Skin epidermis (tissue), 12 donors: ENCODE measurements around the gene CYP26C1.
A peak's percentile ranks its signal among the peaks of the same experiment; 100 is the strongest.

Experiments
- H3K27ac ChIP-seq, 21 experiments: fragments of 200-600 bp; sonication (generic) in 11 of 21; one replicate each; pipeline ENCODE4 v1.5.0; 2020; ENCODE audit warnings: mild to moderate bottlenecking in 3 of 21, inconsistent platforms in 2 of 21, moderate library complexity in 2 of 21
- H3K4me3 ChIP-seq, 7 experiments: fragments of 200-600 bp; sonication (generic) in 2 of 7; one replicate each; pipeline ENCODE4 v1.5.0; 2020; ENCODE audit warnings: inconsistent platforms in 2 of 7, mild to moderate bottlenecking in 2 of 7, moderate library complexity in 1 of 7

CYP26C1 gene

GRCh38 chr10:93063977-93064660 lies 3.5 kb downstream of the CYP26C1 start:
- Histone ChIP-seq H3K4me3 (no peak overlapping the region), H3K27ac (no peak overlapping the region)

DNA sequence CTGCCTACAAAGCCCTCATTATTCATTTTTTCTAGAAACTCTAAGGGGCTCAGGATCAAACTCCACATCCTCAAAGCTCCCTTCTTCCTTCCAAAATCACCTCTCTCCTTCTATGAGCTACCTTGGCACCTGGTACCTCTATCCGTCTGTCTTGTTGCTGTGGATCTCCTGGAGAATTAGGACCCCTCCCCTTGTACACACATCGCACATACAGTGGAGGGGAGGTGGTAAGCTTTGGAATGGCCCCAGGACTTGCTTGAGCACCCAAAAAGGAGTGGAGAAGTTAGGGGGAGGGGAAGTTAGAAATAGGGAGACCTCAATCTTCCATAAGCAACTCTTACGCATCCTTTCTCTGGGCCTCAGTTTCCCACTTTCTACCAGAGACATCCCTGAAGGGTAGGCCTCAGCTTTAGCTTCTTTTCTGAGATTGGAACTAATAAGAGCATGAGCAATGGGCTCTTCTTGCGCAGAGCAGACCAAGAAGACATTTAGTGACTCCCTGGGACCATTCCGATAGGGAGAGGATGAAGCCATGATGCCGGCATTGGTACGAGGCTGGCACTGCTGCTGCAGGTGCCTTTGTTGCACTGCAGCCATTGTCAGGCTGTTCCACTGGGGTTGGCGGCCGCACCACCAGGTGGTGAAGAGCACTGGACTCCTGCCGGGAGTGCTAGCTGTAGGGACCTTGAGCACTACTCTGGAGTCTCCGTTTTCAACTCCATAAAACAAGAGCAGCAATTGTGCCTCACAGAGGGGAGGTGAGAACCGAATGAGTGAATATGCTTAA lies 4.5 kb downstream of the CYP26C1 start:
- H3K27ac ChIP-seq, result no peak overlapping the region
- H3K4me3 ChIP-seq, result no peak overlapping the region

GRCh38 chr10:93065675-93066543 lies 5.3 kb downstream of the CYP26C1 start:
- Histone ChIP-seq H3K27ac (no peak overlapping the region), H3K4me3 (no peak overlapping the region)

GRCh38 chr10:93066544-93066913 lies 5.9 kb downstream of the CYP26C1 start:
- Histone ChIP-seq H3K4me3 (no peak overlapping the region), H3K27ac (no peak overlapping the region)

GRCh38 chr10:93067443-93068365 lies 7.1 kb downstream of the CYP26C1 start:
- H3K4me3 ChIP-seq, result no peak overlapping the region
- no peak overlapping the region for H3K27ac ChIP-seq

DNA sequence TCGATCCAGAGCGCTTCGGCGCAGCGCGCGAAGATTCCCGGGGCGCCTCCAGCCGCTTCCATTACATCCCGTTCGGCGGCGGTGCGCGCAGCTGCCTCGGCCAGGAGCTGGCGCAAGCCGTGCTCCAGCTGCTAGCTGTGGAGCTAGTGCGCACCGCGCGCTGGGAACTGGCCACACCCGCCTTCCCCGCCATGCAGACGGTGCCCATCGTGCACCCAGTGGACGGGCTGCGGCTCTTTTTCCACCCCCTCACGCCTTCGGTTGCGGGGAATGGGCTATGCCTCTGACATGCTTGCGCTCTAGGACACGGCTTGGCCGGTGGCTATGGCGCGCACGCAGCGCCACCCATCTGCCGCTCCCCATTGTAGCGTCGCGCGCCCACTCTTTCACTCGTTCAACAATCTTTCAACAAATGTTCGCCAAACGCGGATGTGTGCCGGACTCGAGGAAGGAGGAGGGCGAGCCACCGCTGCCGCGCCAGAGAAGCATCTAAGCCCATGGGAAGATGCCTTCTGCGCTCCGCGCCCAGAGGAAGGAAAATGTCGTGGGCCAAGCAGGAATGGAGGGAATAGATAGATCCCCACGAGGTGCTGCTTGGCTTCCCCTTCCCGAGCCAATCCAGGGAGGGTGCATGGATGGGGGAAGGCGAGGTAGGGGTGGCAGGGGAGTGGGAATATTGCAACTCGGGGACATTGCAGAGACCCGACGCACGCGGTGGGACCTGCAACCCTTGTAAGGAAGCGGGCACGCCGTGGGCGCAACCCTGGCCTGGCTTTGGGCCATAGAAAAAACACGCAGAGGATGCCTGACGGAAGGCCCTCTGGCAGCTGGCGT lies 8.0 kb downstream of the CYP26C1 start:
- Histone ChIP-seq H3K4me3 (no peak overlapping the region), H3K27ac (no peak overlapping the region)

- no peak overlapping the region for H3K27ac ChIP-seq
- H3K4me3 ChIP-seq, result no peak overlapping the region
Observed at GRCh38 chr10:93069245-93069561, 8.6 kb downstream of the CYP26C1 start.

GRCh38 chr10:93070378-93071176 lies 10.0 kb downstream of the CYP26C1 start:
- Histone ChIP-seq H3K27ac (no peak overlapping the region), H3K4me3 (no peak overlapping the region)

- H3K27ac ChIP-seq, result no peak overlapping the region
- no peak overlapping the region for H3K4me3 ChIP-seq
Observed at GRCh38 chr10:93071177-93071472, 10.5 kb downstream of the CYP26C1 start.

- peak overlapping the region in 3 of 7 experiments; percentile 5 to 24 (median 14) for H3K4me3 ChIP-seq
- H3K27ac ChIP-seq, result no peak overlapping the region
Observed at GRCh38 chr10:93071674-93072224, 11.2 kb downstream of the CYP26C1 start.

DNA sequence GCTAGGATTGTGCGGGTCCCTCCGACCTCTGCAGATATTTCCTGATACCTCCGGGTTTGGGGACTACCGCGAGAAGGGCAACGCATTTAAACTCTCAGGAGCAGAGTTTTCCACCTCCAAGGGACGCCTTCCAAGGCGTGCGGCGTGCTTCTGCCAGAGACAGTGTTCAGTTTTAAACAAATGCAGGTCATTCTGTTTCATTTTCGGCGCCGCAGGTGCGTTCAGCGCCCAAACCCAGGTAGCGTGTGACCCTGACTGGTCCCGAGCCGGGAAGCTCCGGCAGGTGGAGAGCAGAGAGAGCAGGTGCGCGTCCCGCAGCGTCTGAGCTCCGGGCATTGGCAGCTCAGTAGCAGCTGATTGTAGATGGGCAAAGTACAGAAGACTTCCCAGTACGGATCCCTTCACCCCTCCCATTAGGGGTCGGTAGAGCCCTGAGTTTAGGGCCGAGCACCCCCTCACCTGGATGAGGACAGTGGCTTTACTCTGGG lies 11.7 kb downstream of the CYP26C1 start:
- H3K27ac ChIP-seq, result no peak overlapping the region
- H3K4me3 ChIP-seq, result peak overlapping the region in 3 of 7 experiments; percentile 5 to 24 (median 14)

DNA sequence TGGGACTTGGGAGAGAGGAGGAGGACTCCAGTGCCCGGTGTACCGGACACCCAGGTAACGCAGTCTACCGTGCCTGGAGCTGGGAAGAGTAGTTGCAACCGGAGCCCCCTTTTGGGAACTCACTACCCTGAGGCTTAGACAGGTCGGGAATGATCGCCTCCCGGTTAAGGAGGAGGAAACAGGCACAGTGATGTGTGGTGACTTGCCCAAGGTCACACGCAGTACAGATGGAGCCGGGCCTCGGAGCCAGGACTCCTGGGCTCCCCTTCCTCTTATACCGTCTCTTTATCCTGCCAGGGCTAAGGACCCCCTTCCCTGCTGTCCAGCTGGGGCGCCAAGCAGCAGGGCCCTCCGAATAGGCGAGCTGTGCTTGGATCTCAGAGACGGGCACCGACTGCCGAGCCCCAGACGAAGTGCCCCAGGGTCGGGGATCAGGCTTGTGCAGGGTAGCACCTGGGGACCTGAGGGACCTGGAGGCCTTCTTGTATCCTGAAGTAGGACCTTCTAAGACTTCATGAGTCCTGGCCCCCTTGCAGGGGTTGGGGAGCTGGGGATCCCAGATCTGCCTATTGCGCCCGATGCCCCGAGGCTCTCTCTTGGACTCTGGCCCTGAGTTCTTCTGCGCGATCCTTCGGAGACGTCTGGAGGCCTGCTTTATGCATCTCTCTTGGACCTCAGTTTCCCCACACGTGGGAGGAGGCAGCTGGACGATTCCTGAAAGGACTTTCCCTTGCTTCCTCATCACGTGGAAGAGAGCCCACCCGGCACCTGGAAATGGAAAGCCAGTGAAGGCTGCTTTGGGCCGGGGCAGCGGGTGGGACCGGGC lies 12.3 kb downstream of the CYP26C1 start:
- Histone ChIP-seq H3K27ac (no peak overlapping the region), H3K4me3 (peak overlapping the region in 4 of 7 experiments; percentile 10 to 32 (median 16))

- H3K27ac ChIP-seq, result no peak within 1 kb of the TSS
- H3K4me3 ChIP-seq, result peak within 1 kb of the TSS in 4 of 7 experiments; percentile 10 to 32 (median 16)
Observed at GRCh38 chr10:93073539-93074146, 13.0 kb downstream of the CYP26C1 start, which contains the start of gene CYP26A1. CYP26A1 (plus strand) TSS chr10:93073893; CDS start chr10:93073935, 42 bp downstream.

GRCh38 chr10:93074147-93074596 lies 13.6 kb downstream of the CYP26C1 start:
- H3K4me3 ChIP-seq, result peak overlapping the region in 4 of 7 experiments; percentile 10 to 32 (median 16)

DNA sequence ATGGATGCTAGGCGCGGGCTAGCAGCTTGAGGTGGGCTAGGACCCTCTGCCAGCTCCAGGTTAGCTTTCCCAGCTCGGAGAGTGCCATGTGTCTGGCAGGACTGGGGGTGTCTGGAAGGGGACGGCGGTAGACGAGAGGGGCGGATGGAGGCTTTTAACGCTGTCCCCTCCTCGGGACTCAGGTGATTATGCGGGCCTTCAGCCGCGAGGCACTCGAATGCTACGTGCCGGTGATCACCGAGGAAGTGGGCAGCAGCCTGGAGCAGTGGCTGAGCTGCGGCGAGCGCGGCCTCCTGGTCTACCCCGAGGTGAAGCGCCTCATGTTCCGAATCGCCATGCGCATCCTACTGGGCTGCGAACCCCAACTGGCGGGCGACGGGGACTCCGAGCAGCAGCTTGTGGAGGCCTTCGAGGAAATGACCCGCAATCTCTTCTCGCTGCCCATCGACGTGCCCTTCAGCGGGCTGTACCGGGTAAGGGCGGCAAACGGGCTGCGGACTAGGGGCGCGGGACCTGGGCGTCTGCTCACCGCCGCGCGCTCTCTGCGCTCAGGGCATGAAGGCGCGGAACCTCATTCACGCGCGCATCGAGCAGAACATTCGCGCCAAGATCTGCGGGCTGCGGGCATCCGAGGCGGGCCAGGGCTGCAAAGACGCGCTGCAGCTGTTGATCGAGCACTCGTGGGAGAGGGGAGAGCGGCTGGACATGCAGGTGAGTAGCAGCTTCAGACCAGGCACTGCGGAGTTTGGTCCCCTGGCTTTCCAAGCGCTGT lies 14.2 kb downstream of the CYP26C1 start:
- Histone ChIP-seq H3K27ac (no peak overlapping the region), H3K4me3 (peak overlapping the region in 1 of 7 experiments; percentile 32)

More at GRCh38 chr10:93074147-93074596, 13.6 kb downstream of the CYP26C1 start:
- no peak overlapping the region for H3K27ac ChIP-seq
